DOHH2 (cell line): ENCODE data around the gene PUM2.

Experiments used
- H3F3A ChIP-seq: fragments of 200-600 bp; sonication (generic), shearing (Covaris generic); 2 replicates; pipeline ENCODE4 v1.6.0; 2016; ENCODE audit warnings: antibody characterized with exemption, mild to moderate bottlenecking; ENCODE audit not compliant: control insufficient read depth, insufficient read depth
- H3K27ac ChIP-seq: fragments of 200-600 bp; sonication (generic); 2 replicates; pipeline ENCODE4 v1.5.1; 2014; ENCODE audit warnings: low read depth, mild to moderate bottlenecking, low read length, moderate library complexity
- H3K27me3 ChIP-seq: fragments of 200-600 bp; sonication (generic); 2 replicates; pipeline ENCODE4 v1.6.1; 2014; ENCODE audit warnings: mild to moderate bottlenecking, low read length, mixed read lengths; ENCODE audit not compliant: control insufficient read depth
- H3K36me3 ChIP-seq: fragments of 200-600 bp; sonication (generic); 2 replicates; pipeline ENCODE4 v1.6.1; 2014; ENCODE audit warnings: mild to moderate bottlenecking, low read length, moderate library complexity, mixed read lengths; ENCODE audit not compliant: control insufficient read depth
- H3K4me1 ChIP-seq: fragments of 200-600 bp; sonication (generic); 2 replicates; pipeline ENCODE4 v1.6.1; 2014; ENCODE audit warnings: mild to moderate bottlenecking, low read length, mixed read lengths; ENCODE audit not compliant: control insufficient read depth
- H3K4me2 ChIP-seq: fragments of 200-600 bp; sonication (generic); 2 replicates; pipeline ENCODE4 v1.6.0; 2014; ENCODE audit warnings: mild to moderate bottlenecking, low read length, moderate library complexity
- H3K4me3 ChIP-seq: fragments of 200-600 bp; sonication (generic); 2 replicates; pipeline ENCODE4 v1.5.1; 2014; ENCODE audit warnings: mild to moderate bottlenecking, low read length, mixed read lengths
- H3K79me2 ChIP-seq: fragments of 200-600 bp; sonication (generic); 2 replicates; pipeline ENCODE4 v1.6.1; 2014; ENCODE audit warnings: mild to moderate bottlenecking, low read length, mixed read lengths; ENCODE audit not compliant: control insufficient read depth
- H3K9me2 ChIP-seq: fragments of 200-600 bp; sonication (generic); replicated peaks from 2 replicates; pipeline ENCODE4 v1.6.1; 2014; ENCODE audit warnings: mild to moderate bottlenecking, low read length, mixed read lengths; ENCODE audit not compliant: control insufficient read depth
- H3K9me3 ChIP-seq: fragments of 200-600 bp; sonication (generic); 2 replicates; pipeline ENCODE4 v1.6.1; 2014; ENCODE audit warnings: antibody characterized with exemption, low read length, mixed read lengths; ENCODE audit not compliant: control insufficient read depth, insufficient read depth
- H4K20me1 ChIP-seq: fragments of 200-600 bp; sonication (generic); 2 replicates; pipeline ENCODE4 v1.6.0; 2014; ENCODE audit warnings: low read depth, mild to moderate bottlenecking, antibody characterized with exemption, low read length, moderate library complexity; ENCODE audit not compliant: control insufficient read depth, insufficient read depth
- EZH2phosphoT487 ChIP-seq: fragments of 200-600 bp; sonication (generic); IDR thresholded peaks from 2 replicates; pipeline ENCODE4 v1.6.1; 2017; ENCODE audit warnings: borderline replicate concordance, mild to moderate bottlenecking, antibody characterized with exemption, low read length, moderate library complexity, mixed read lengths
- TF ChIP-seq, protein P1 (sequence below): fragments of 200-600 bp; sonication (generic); IDR thresholded peaks from one replicate; pipeline ENCODE4 v1.5.1; 2014; ENCODE audit warnings: antibody characterized with exemption, mild to moderate bottlenecking, low read depth, low read length; ENCODE audit not compliant: poor library complexity, severe bottlenecking

Gene PUM2

DNA sequence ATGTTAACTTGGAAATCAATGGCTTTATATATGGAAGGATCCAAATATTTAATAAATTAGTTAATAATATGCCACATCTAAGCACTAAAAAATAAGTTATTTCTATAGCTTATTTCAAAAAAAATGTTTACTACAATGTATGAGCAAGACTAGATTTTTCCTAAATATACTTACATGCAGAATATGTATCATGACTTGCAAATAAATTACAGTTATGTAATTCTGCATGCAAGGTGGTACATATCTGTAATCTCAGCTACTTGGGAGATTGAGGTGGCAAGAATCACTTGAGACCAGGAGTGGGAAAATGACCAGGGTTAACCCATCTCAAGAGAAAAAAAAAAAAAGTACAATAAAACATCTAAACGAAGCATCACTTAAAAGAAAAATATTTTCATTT lies 11.6 kb downstream of the PUM2 start:
- no peaks in the 10 kb centered on the region for H3K9me3 ChIP-seq
- no peaks in the 10 kb centered on the region for H3K27me3 ChIP-seq
- peaks cover 48% of the 10 kb centered on the region for H4K20me1 ChIP-seq
- no peak for TF ChIP-seq EZH2phosphoT487
- TF ChIP-seq, protein P1, sequence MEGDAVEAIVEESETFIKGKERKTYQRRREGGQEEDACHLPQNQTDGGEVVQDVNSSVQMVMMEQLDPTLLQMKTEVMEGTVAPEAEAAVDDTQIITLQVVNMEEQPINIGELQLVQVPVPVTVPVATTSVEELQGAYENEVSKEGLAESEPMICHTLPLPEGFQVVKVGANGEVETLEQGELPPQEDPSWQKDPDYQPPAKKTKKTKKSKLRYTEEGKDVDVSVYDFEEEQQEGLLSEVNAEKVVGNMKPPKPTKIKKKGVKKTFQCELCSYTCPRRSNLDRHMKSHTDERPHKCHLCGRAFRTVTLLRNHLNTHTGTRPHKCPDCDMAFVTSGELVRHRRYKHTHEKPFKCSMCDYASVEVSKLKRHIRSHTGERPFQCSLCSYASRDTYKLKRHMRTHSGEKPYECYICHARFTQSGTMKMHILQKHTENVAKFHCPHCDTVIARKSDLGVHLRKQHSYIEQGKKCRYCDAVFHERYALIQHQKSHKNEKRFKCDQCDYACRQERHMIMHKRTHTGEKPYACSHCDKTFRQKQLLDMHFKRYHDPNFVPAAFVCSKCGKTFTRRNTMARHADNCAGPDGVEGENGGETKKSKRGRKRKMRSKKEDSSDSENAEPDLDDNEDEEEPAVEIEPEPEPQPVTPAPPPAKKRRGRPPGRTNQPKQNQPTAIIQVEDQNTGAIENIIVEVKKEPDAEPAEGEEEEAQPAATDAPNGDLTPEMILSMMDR: no peak
- H3K4me2 ChIP-seq: peak overlapping the region; percentile 3; the same call in 1 of the 2 replicates
- peaks cover 48% of the 10 kb centered on the region for H3K36me3 ChIP-seq
- peaks cover 21% of the 10 kb centered on the region for H3F3A ChIP-seq
- peaks cover 81% of the 10 kb centered on the region for H3K4me1 ChIP-seq
- no peaks in the 10 kb centered on the region for H3K9me2 ChIP-seq
- H3K79me2 ChIP-seq: peaks cover 100% of the 10 kb centered on the region
- H3K4me3 ChIP-seq: no peak overlapping the region
- no peak overlapping the region for H3K27ac ChIP-seq

DNA sequence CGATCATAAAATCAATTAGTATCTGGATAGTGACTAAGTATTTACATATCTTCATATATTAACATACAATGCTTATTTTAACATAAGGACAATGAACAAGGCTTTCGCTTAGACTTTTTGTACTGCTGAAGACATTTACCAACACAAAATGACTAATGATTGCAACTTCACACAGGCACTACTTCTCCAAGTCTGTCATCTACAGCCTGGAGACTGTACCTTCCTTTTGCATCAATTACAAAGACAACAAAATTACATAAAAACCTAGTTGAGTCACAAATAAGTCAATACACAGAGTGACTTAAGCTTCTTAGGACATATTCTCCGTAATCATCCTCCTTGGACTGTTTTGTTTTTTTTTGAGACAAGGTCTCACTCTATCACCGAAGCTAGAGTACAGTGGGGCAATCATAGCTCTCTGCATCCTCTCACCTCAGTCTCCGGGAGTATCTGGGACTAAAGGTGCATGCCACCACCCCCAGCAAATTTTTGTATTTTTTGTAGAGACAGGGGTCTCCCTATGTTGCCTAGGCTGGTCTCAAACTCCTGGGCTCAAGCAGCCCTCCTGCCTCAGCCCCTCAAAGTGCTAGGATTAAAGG lies 15.9 kb downstream of the PUM2 start:
- H4K20me1 ChIP-seq: peaks cover 58% of the 10 kb centered on the region
- no peaks in the 10 kb centered on the region for H3K9me3 ChIP-seq
- peaks cover 26% of the 10 kb centered on the region for H3F3A ChIP-seq
- TF ChIP-seq, protein P1: no peak
- TF ChIP-seq EZH2phosphoT487: no peak
- H3K4me2 ChIP-seq: peak overlapping the region; percentile 54
- peak overlapping the region; percentile 38 for H3K4me3 ChIP-seq
- peaks cover 100% of the 10 kb centered on the region for H3K79me2 ChIP-seq
- H3K36me3 ChIP-seq: peaks cover 67% of the 10 kb centered on the region
- peaks cover 99% of the 10 kb centered on the region for H3K4me1 ChIP-seq
- no peaks in the 10 kb centered on the region for H3K27me3 ChIP-seq
- H3K9me2 ChIP-seq: no peaks in the 10 kb centered on the region
- peak overlapping the region; percentile 72 for H3K27ac ChIP-seq

DNA sequence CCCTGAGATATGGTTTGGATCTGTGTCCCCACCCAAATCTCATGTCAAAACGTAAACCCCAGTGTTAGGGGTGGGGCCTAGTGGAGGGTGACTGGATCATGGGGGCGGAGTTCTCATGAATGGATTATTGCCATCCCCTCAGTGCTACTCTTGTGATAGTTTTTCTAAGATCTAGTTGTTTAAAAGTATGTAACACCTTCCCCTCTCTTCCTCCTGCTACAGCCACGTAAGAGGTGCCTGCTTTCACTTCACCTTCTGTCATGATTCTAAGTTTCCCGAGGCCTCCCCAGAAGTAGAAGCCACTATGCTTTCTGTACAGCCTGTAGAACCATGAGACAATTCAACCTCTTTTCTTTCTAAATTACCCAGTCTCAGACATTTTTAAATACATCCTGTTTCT lies 16.9 kb downstream of the PUM2 start:
- H3K4me1 ChIP-seq: peaks cover 99% of the 10 kb centered on the region
- peaks cover 58% of the 10 kb centered on the region for H4K20me1 ChIP-seq
- H3K9me2 ChIP-seq: no peaks in the 10 kb centered on the region
- peaks cover 69% of the 10 kb centered on the region for H3K36me3 ChIP-seq
- H3K9me3 ChIP-seq: no peaks in the 10 kb centered on the region
- H3K27ac ChIP-seq: peak overlapping the region; percentile 72
- H3K4me3 ChIP-seq: peak overlapping the region; percentile 43
- peaks cover 27% of the 10 kb centered on the region for H3F3A ChIP-seq
- no peak for TF ChIP-seq EZH2phosphoT487
- TF ChIP-seq, protein P1: no peak
- H3K4me2 ChIP-seq: peak overlapping the region; percentile 61
- H3K79me2 ChIP-seq: peaks cover 100% of the 10 kb centered on the region
- no peaks in the 10 kb centered on the region for H3K27me3 ChIP-seq
